Sigmoid colon (tissue), 4 donors: Measurements from ENCODE around the gene SCAPER.

Experiments used
- CTCF ChIP-seq, 4 experiments: fragments of 450-650 bp in 3 of 4; fragments of 200-600 bp in 1 of 4; IDR thresholded peaks; one replicate each; pipeline ENCODE4 v1.5.1; 2016 to 2019; ENCODE audit warnings: antibody characterized with exemption in 4 of 4, mild to moderate bottlenecking in 3 of 4, moderate library complexity in 2 of 4
- EP300 ChIP-seq, 4 donors: sonication (generic); formaldehyde crosslinking; IDR thresholded peaks; one replicate each; pipeline ENCODE4 v1.6.1; 2017; ENCODE audit warnings: antibody characterized with exemption in 4 of 4
- POLR2A ChIP-seq, 2 donors: fragments of 450-650 bp; IDR thresholded peaks; one replicate each; pipeline ENCODE4 v1.6.1; 2016; ENCODE audit warnings: antibody characterized with exemption in 2 of 2, mild to moderate bottlenecking in 2 of 2, moderate library complexity in 2 of 2
- POLR2AphosphoS5 ChIP-seq, 4 donors: sonication (generic); formaldehyde crosslinking; IDR thresholded peaks; one replicate each; pipeline ENCODE4 v1.6.1; 2017; ENCODE audit warnings: antibody characterized with exemption in 4 of 4

DNA sequence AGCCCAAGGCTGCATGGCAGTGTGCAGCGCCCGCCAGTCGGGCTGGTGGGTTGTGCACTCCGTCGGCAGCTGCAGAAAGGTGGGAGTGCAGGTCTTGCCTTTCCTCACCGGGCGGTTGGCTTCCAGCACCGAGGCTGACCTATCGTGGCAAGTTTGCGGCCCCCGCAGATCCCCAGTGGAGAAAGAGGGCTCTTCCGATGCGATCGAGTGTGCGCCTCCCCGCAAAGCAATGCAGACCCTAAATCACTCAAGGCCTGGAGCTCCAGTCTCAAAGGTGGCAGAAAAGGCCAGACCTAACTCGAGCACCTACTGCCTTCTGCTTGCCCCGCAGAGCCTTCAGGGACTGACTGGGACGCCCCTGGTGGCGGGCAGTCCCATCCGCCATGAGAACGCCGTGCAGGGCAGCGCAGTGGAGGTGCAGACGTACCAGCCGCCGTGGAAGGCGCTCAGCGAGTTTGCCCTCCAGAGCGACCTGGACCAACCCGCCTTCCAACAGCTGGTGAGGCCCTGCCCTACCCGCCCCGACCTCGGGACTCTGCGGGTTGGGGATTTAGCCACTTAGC lies 564.3 kb downstream of the SCAPER start:
- TF ChIP-seq POLR2AphosphoS5 (IDR thresholded peaks at IDR 0.05) = no peak
- TF ChIP-seq CTCF (IDR thresholded peaks at IDR 0.05) = no peak
- TF ChIP-seq POLR2A (IDR thresholded peaks at IDR 0.05) = no peak
- TF ChIP-seq EP300 (IDR thresholded peaks at IDR 0.05) = no peak
